HG03025 (cell line): ENCODE data around the gene DDIT4L.
"Not testable (repeated sequence)": the region's sequence is repeated elsewhere in the genome, so short reads cannot be mapped to it uniquely, and the experiment has no call there.

Experiments
- ATAC-seq: cut with Tn5 transposase; IDR thresholded peaks from one replicate; pipeline ENCODE4 v1.9.1; 2021; ENCODE audit warnings: mild to moderate bottlenecking, moderate library complexity; ENCODE audit not compliant: unreplicated experiment, low FRiP score

DDIT4L gene

GRCh38 chr4:100189820-100190642 lies at the start of gene DDIT4L:
Gene DDIT4L (minus strand): TSS chr4:100190468. CDS start chr4:100189983, 485 bp downstream.
- no peak for ATAC-seq

- no peak for ATAC-seq
Observed at GRCh38 chr4:100240008-100240407, 49.7 kb upstream of the DDIT4L start.

GRCh38 chr4:100224721-100225120 lies 34.5 kb upstream of the DDIT4L start:
- no peak for ATAC-seq

GRCh38 chr4:100224160-100224559 lies 33.9 kb upstream of the DDIT4L start:
- no peak for ATAC-seq

GRCh38 chr4:100208964-100209363 lies 18.7 kb upstream of the DDIT4L start:
- peak; percentile 74 for ATAC-seq

- ATAC-seq: peak; percentile 14
Observed at GRCh38 chr4:100208459-100208858, 18.2 kb upstream of the DDIT4L start.

- no peak for ATAC-seq
Observed at GRCh38 chr4:100206850-100207249, 16.6 kb upstream of the DDIT4L start.

GRCh38 chr4:100198061-100198460 lies 7.8 kb upstream of the DDIT4L start:
- no peak for ATAC-seq

- ATAC-seq: not testable (repeated sequence)
Observed at GRCh38 chr4:100196388-100197071, 6.3 kb upstream of the DDIT4L start.

GRCh38 chr4:100190643-100191600 lies 654 bp upstream of the DDIT4L start:
- no peak for ATAC-seq

GRCh38 chr4:100188829-100189228 lies 1.4 kb downstream of the DDIT4L start:
- ATAC-seq: no peak

- ATAC-seq: no peak
Observed at GRCh38 chr4:100187781-100188180, 2.5 kb downstream of the DDIT4L start.

GRCh38 chr4:100184787-100185186 lies 5.5 kb downstream of the DDIT4L start:
- ATAC-seq: no peak

GRCh38 chr4:100177855-100178254 lies 12.4 kb downstream of the DDIT4L start:
- no peak for ATAC-seq

GRCh38 chr4:100177126-100177525 lies 13.1 kb downstream of the DDIT4L start:
- ATAC-seq: no peak

- ATAC-seq: no peak
Observed at GRCh38 chr4:100175858-100176257, 14.4 kb downstream of the DDIT4L start.

- no peak for ATAC-seq
Observed at GRCh38 chr4:100174985-100175383, 15.3 kb downstream of the DDIT4L start.

- ATAC-seq: no peak
Observed at GRCh38 chr4:100170986-100171385, 19.3 kb downstream of the DDIT4L start.

- no peak for ATAC-seq
Observed at GRCh38 chr4:100169491-100170485, 20.5 kb downstream of the DDIT4L start.
